ENCODE results near the gene GAS7. TPM values are rescaled to one million over a fixed set of nuclear protein-coding genes. Genes with fewer than 3 reads are reported as not detected.

Gene GAS7
- total and polyA plus RNA-seq, 2 experiments from 2014 or later: 1.9 to 10.7 TPM

DNA sequence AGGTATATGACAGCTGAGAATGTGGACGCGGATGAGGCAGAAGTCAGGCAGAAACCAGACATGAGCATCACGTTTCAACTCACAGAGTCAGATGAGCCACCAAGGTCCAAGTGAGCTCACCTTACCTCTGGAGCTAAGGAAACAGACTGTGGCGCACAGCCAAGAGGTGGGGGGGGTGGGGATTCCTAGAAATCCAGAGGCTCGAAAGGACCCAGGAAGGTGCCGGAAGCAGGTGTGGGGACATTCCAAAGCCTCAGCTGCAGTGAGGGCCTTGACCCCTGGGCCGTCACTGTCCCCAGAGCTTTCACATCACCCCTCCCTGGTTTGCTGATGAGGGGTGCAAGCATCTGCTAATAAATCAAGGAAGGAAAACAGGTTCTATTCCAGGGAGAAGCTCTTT lies 264.1 kb downstream of the GAS7 start (continued):
- TF ChIP-seq, protein P1, sequence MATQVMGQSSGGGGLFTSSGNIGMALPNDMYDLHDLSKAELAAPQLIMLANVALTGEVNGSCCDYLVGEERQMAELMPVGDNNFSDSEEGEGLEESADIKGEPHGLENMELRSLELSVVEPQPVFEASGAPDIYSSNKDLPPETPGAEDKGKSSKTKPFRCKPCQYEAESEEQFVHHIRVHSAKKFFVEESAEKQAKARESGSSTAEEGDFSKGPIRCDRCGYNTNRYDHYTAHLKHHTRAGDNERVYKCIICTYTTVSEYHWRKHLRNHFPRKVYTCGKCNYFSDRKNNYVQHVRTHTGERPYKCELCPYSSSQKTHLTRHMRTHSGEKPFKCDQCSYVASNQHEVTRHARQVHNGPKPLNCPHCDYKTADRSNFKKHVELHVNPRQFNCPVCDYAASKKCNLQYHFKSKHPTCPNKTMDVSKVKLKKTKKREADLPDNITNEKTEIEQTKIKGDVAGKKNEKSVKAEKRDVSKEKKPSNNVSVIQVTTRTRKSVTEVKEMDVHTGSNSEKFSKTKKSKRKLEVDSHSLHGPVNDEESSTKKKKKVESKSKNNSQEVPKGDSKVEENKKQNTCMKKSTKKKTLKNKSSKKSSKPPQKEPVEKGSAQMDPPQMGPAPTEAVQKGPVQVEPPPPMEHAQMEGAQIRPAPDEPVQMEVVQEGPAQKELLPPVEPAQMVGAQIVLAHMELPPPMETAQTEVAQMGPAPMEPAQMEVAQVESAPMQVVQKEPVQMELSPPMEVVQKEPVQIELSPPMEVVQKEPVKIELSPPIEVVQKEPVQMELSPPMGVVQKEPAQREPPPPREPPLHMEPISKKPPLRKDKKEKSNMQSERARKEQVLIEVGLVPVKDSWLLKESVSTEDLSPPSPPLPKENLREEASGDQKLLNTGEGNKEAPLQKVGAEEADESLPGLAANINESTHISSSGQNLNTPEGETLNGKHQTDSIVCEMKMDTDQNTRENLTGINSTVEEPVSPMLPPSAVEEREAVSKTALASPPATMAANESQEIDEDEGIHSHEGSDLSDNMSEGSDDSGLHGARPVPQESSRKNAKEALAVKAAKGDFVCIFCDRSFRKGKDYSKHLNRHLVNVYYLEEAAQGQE (IDR thresholded peaks at IDR 0.05; ENCODE audit: unreplicated experiment): no peak

DNA sequence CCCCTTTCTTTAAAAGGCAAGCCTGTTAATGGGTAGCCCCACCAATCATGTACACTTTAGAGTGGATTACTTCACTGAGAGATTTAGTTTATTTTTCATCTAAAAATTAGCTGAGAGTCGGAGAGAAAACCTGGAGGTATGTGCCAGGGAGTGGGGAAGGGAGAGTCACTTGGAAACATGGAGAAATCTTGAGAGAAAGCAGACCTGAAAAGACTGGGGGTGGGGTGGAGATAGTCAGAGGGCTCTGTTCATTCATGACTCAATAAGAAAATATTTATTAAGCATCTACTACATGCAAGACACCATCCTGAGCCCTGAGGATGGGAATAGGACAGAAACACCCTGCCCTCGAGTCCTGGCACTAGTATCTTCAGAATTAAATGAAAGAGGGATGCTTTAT lies 265.9 kb downstream of the GAS7 start:
- no peaks in the 10 kb centered on the region for H3K36me3 ChIP-seq (ENCODE audit: insufficient read depth)
- no peaks in the 10 kb centered on the region for H3K4me1 ChIP-seq (ENCODE audit: insufficient read depth)
- Mint-ChIP-seq H3K36me3 (ENCODE audit: low read depth) (no peaks in the 10 kb centered on the region), H3K4me1 (peaks cover 15% of the 10 kb centered on the region; the same call in 2 of the 3 replicates), H3K4me3 (no peak overlapping the region), H3K27me3 (ENCODE audit: insufficient read depth, low read depth, poor library complexity) (peaks cover 6% of the 10 kb centered on the region), H3K27ac (no peak overlapping the region), H3K9me3 (no peaks in the 10 kb centered on the region; the same call in 2 of the 3 replicates)
- H3F3A ChIP-seq (replicated peaks; ENCODE audit: low read depth): no peaks in the 10 kb centered on the region
- H2AFZ ChIP-seq: no peak overlapping the region
- H3K9me2 ChIP-seq (ENCODE audit: insufficient read depth): no peaks in the 10 kb centered on the region
- no peak overlapping the region for H3K4me2 ChIP-seq
- no peaks in the 10 kb centered on the region for H3K27me3 ChIP-seq (ENCODE audit: insufficient read depth)
- no peaks in the 10 kb centered on the region for H4K20me1 ChIP-seq (replicated peaks; ENCODE audit: insufficient read depth)
- H3K27ac ChIP-seq (ENCODE audit: low read depth): no peak overlapping the region
- DNase-seq (ENCODE audit: low spot score) (no peak), ATAC-seq (no peak)
- no peaks in the 10 kb centered on the region for H3K79me2 ChIP-seq (replicated peaks; ENCODE audit: insufficient read depth)
- no peak overlapping the region for H3K4me3 ChIP-seq
- TF ChIP-seq, protein P2, sequence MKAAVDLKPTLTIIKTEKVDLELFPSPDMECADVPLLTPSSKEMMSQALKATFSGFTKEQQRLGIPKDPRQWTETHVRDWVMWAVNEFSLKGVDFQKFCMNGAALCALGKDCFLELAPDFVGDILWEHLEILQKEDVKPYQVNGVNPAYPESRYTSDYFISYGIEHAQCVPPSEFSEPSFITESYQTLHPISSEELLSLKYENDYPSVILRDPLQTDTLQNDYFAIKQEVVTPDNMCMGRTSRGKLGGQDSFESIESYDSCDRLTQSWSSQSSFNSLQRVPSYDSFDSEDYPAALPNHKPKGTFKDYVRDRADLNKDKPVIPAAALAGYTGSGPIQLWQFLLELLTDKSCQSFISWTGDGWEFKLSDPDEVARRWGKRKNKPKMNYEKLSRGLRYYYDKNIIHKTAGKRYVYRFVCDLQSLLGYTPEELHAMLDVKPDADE (IDR thresholded peaks at IDR 0.05): no peak
- TF ChIP-seq EZH2phosphoT487 (IDR thresholded peaks at IDR 0.05; ENCODE audit: unreplicated experiment): no peak
- no peak for TF ChIP-seq ZNF114 (CRISPR knock-in tag; IDR thresholded peaks at IDR 0.05)
- no peak for TF ChIP-seq CREB1 (CRISPR knock-in tag; IDR thresholded peaks at IDR 0.05; ENCODE audit: low read depth)
- no peak for TF ChIP-seq NANOG (IDR thresholded peaks at IDR 0.05; ENCODE audit: borderline replicate concordance)
- no peak for TF ChIP-seq STAT1 (IDR thresholded peaks at IDR 0.05; ENCODE audit: unreplicated experiment)
- TF ChIP-seq, protein P3, sequence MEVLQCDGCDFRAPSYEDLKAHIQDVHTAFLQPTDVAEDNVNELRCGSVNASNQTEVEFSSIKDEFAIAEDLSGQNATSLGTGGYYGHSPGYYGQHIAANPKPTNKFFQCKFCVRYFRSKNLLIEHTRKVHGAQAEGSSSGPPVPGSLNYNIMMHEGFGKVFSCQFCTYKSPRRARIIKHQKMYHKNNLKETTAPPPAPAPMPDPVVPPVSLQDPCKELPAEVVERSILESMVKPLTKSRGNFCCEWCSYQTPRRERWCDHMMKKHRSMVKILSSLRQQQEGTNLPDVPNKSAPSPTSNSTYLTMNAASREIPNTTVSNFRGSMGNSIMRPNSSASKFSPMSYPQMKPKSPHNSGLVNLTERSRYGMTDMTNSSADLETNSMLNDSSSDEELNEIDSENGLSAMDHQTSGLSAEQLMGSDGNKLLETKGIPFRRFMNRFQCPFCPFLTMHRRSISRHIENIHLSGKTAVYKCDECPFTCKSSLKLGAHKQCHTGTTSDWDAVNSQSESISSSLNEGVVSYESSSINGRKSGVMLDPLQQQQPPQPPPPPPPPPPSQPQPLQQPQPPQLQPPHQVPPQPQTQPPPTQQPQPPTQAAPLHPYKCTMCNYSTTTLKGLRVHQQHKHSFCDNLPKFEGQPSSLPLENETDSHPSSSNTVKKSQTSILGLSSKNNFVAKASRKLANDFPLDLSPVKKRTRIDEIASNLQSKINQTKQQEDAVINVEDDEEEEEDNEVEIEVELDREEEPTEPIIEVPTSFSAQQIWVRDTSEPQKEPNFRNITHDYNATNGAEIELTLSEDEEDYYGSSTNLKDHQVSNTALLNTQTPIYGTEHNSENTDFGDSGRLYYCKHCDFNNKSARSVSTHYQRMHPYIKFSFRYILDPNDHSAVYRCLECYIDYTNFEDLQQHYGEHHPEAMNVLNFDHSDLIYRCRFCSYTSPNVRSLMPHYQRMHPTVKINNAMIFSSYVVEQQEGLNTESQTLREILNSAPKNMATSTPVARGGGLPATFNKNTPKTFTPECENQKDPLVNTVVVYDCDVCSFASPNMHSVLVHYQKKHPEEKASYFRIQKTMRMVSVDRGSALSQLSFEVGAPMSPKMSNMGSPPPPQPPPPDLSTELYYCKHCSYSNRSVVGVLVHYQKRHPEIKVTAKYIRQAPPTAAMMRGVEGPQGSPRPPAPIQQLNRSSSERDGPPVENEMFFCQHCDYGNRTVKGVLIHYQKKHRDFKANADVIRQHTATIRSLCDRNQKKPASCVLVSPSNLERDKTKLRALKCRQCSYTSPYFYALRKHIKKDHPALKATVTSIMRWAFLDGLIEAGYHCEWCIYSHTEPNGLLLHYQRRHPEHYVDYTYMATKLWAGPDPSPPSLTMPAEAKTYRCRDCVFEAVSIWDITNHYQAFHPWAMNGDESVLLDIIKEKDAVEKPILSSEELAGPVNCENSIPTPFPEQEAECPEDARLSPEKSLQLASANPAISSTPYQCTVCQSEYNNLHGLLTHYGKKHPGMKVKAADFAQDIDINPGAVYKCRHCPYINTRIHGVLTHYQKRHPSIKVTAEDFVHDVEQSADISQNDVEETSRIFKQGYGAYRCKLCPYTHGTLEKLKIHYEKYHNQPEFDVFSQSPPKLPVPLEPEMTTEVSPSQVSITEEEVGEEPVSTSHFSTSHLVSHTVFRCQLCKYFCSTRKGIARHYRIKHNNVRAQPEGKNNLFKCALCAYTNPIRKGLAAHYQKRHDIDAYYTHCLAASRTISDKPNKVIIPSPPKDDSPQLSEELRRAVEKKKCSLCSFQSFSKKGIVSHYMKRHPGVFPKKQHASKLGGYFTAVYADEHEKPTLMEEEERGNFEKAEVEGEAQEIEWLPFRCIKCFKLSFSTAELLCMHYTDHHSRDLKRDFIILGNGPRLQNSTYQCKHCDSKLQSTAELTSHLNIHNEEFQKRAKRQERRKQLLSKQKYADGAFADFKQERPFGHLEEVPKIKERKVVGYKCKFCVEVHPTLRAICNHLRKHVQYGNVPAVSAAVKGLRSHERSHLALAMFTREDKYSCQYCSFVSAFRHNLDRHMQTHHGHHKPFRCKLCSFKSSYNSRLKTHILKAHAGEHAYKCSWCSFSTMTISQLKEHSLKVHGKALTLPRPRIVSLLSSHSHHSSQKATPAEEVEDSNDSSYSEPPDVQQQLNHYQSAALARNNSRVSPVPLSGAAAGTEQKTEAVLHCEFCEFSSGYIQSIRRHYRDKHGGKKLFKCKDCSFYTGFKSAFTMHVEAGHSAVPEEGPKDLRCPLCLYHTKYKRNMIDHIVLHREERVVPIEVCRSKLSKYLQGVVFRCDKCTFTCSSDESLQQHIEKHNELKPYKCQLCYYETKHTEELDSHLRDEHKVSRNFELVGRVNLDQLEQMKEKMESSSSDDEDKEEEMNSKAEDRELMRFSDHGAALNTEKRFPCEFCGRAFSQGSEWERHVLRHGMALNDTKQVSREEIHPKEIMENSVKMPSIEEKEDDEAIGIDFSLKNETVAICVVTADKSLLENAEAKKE (CRISPR knock-in tag; IDR thresholded peaks at IDR 0.05): no peak
- TF ChIP-seq, protein P1 (IDR thresholded peaks at IDR 0.05; ENCODE audit: unreplicated experiment): no peak
- no peak for TF ChIP-seq ZNF331 (CRISPR knock-in tag; IDR thresholded peaks at IDR 0.05; ENCODE audit: low read depth)
- no peak for TF ChIP-seq EZH2 (IDR thresholded peaks at IDR 0.05; ENCODE audit: low read depth, unreplicated experiment)
